H1 (cell line): Measurements from ENCODE around the gene CTF1. TPM values are rescaled to one million over a fixed set of nuclear protein-coding genes. Genes with fewer than 3 reads are reported as not detected.

Source experiments
- CTCF ChIA-PET: fragments of 300-600 bp; sonication (Branson Sonifier 250); formaldehyde crosslinking; loops from one replicate; lab custom pipeline; 2021; ENCODE audit not compliant: partially characterized antibody; lab: Charles Lee
- POLR2A ChIA-PET: fragments of 300-600 bp; sonication (Branson Sonifier 250); formaldehyde crosslinking; loops from one replicate; lab custom pipeline; 2021; ENCODE audit warnings: inconsistent platforms; ENCODE audit not compliant: partially characterized antibody; lab: Charles Lee
- DNase-seq, 2 experiments: peaks; one replicate each; pipeline versions ENCODE4 v3.0.0 to v3.0.0-alpha.2; 2010 to 2022; ENCODE audit warnings: low spot score in 2 of 2, low read depth in 1 of 2, mixed read lengths in 1 of 2
- FAIRE-seq: peaks from 2 replicates; lab custom pipeline; 2011; peaks lifted over from hg19 to GRCh38; lab: Jason Lieb, UNC
- H2AFZ ChIP-seq: 2 replicates; pipeline ENCODE4 v1.8.1; 2012; ENCODE audit warnings: low read length, inconsistent platforms
- H2AK5ac ChIP-seq: 2 replicates; pipeline ENCODE4 v1.6.1; 2013; ENCODE audit warnings: low read depth, low read length
- H2BK120ac ChIP-seq: replicated peaks from 2 replicates; pipeline ENCODE3; 2013; ENCODE audit warnings: low read depth, low read length, inconsistent platforms
- H2BK12ac ChIP-seq: 2 replicates; pipeline ENCODE4 v1.6.1; 2013; ENCODE audit warnings: low read depth, low read length
- H2BK15ac ChIP-seq: 2 replicates; pipeline ENCODE4 v1.6.1; 2013; ENCODE audit warnings: low read length
- H2BK20ac ChIP-seq: 2 replicates; pipeline ENCODE4 v1.6.1; 2013; ENCODE audit warnings: low read length
- H2BK5ac ChIP-seq: 2 replicates; pipeline ENCODE4 v1.6.1; 2013; ENCODE audit warnings: low read depth, low read length
- H3K14ac ChIP-seq: 2 replicates; pipeline ENCODE4 v1.6.1; 2013; ENCODE audit warnings: inconsistent platforms; ENCODE audit not compliant: insufficient read length
- H3K18ac ChIP-seq: 2 replicates; pipeline ENCODE4 v1.6.1; 2013; ENCODE audit warnings: low read length; ENCODE audit errors: extremely low read depth
- H3K23ac ChIP-seq: 2 replicates; pipeline ENCODE4 v1.6.1; 2013; ENCODE audit warnings: inconsistent platforms; ENCODE audit not compliant: insufficient read length
- H3K23me2 ChIP-seq: 2 replicates; pipeline ENCODE4 v1.6.1; 2013; ENCODE audit warnings: low read depth, low read length
- H3K27ac ChIP-seq: 2 replicates; pipeline ENCODE4 v1.6.1; 2011; ENCODE audit warnings: low read depth, low read length, inconsistent platforms
- H3K27me3 ChIP-seq, 4 experiments: replicated peaks in 1 of 4; 1 replicate in 1 of 4; 2 replicates in 3 of 4; pipeline versions ENCODE4 v1.6.1 to v1.8.1; 2011 to 2013; ENCODE audit warnings: low read length in 3 of 4, mild to moderate bottlenecking in 3 of 4, inconsistent platforms in 2 of 4, mixed read lengths in 2 of 4, moderate library complexity in 1 of 4; ENCODE audit not compliant: control insufficient read depth in 3 of 4, insufficient read depth in 3 of 4; ENCODE audit errors: extremely low read depth in 1 of 4
- H3K36me3 ChIP-seq, 4 experiments: 2 replicates each; pipeline versions ENCODE4 v1.6.1 to v1.8.1; 2011 to 2013; ENCODE audit warnings: mild to moderate bottlenecking in 4 of 4, low read length in 3 of 4, moderate library complexity in 2 of 4, control low read depth in 1 of 4, inconsistent platforms in 1 of 4; ENCODE audit not compliant: insufficient read depth in 4 of 4, control insufficient read depth in 2 of 4
- H3K4ac ChIP-seq: replicated peaks from 2 replicates; pipeline ENCODE3; 2013; ENCODE audit warnings: low read length, low read depth, mixed read lengths, inconsistent platforms; ENCODE audit not compliant: insufficient read length
- H3K4me1 ChIP-seq, 4 experiments: replicated peaks in 1 of 4; 1 replicate in 1 of 4; 2 replicates in 3 of 4; pipeline versions ENCODE4 v1.6.1 to v1.8.1; 2011 to 2013; ENCODE audit warnings: low read length in 3 of 4, inconsistent platforms in 2 of 4, mixed read lengths in 1 of 4; ENCODE audit not compliant: insufficient read depth in 4 of 4, control insufficient read depth in 3 of 4
- H3K4me2 ChIP-seq, 2 experiments: 2 replicates each; pipeline versions ENCODE4 v1.6.1 to v1.8.1; 2011 to 2013; ENCODE audit warnings: low read depth in 2 of 2, low read length in 2 of 2, control low read depth in 1 of 2, inconsistent platforms in 1 of 2, mild to moderate bottlenecking in 1 of 2; ENCODE audit not compliant: insufficient read depth in 1 of 2
- H3K4me3 ChIP-seq, 4 experiments: fragments of 200-600, 300-600 bp in 1 of 4; sonication (generic), shearing (Covaris generic), sonication (Bioruptor Twin) in 1 of 4; 2 replicates each; pipeline versions ENCODE4 v1.5.1 to v1.8.1; 2011 to 2016; ENCODE audit warnings: low read length in 4 of 4, low read depth in 3 of 4, control low read depth in 2 of 4, inconsistent platforms in 2 of 4, mild to moderate bottlenecking in 2 of 4, mixed read lengths in 1 of 4, moderate library complexity in 1 of 4; ENCODE audit not compliant: insufficient read depth in 2 of 4; ENCODE audit errors: extremely low read depth in 1 of 4
- H3K56ac ChIP-seq: replicated peaks from 2 replicates; pipeline ENCODE3; 2013; ENCODE audit warnings: low read depth, mild to moderate bottlenecking, mixed read lengths, low read length, inconsistent platforms; ENCODE audit not compliant: insufficient read length
- H3K79me1 ChIP-seq: 2 replicates; pipeline ENCODE4 v1.6.1; 2013; ENCODE audit warnings: low read depth, low read length, control low read depth
- H3K79me2 ChIP-seq, 2 experiments: 2 replicates each; pipeline versions ENCODE4 v1.6.1 to v1.8.1; 2012 to 2013; ENCODE audit warnings: low read length in 2 of 2, mild to moderate bottlenecking in 2 of 2, inconsistent platforms in 1 of 2; ENCODE audit not compliant: insufficient read depth in 2 of 2, control insufficient read depth in 1 of 2
- H3K9ac ChIP-seq, 4 experiments: replicated peaks in 1 of 4; 1 replicate in 1 of 4; 2 replicates in 3 of 4; pipeline versions ENCODE4 v1.6.1 to v1.8.1; 2011 to 2013; ENCODE audit warnings: low read depth in 3 of 4, low read length in 3 of 4, control low read depth in 2 of 4, mild to moderate bottlenecking in 2 of 4, moderate library complexity in 2 of 4, inconsistent platforms in 1 of 4; ENCODE audit errors: extremely low read depth in 1 of 4
- H3K9me3 ChIP-seq, 2 experiments: 2 replicates each; pipeline versions ENCODE4 v1.6.1 to v1.8.1; 2012 to 2013; ENCODE audit warnings: mild to moderate bottlenecking in 2 of 2, moderate library complexity in 2 of 2, control low read depth in 1 of 2, inconsistent platforms in 1 of 2, low read depth in 1 of 2, low read length in 1 of 2, mixed read lengths in 1 of 2; ENCODE audit not compliant: insufficient read depth in 2 of 2
- H4K20me1 ChIP-seq, 2 experiments: replicated peaks in 1 of 2; 2 replicates each; pipeline versions ENCODE3 to v1.8.1; 2011 to 2013; ENCODE audit warnings: inconsistent platforms in 2 of 2, low read length in 2 of 2, mild to moderate bottlenecking in 1 of 2; ENCODE audit not compliant: insufficient read depth in 2 of 2, control insufficient read depth in 1 of 2
- H4K5ac ChIP-seq: 2 replicates; pipeline ENCODE4 v1.6.1; 2013; ENCODE audit warnings: low read length, low read depth, mixed read lengths, inconsistent platforms; ENCODE audit not compliant: insufficient read length
- H4K8ac ChIP-seq: 2 replicates; pipeline ENCODE4 v1.8.0; 2013; ENCODE audit warnings: mild to moderate bottlenecking, moderate library complexity, low read length, inconsistent platforms; ENCODE audit not compliant: insufficient read depth; ENCODE audit errors: extremely low read depth
- H4K91ac ChIP-seq: replicated peaks from 2 replicates; pipeline ENCODE3; 2013; ENCODE audit warnings: low read length, mixed read lengths, inconsistent platforms; ENCODE audit not compliant: insufficient read length
- BACH1 ChIP-seq: IDR thresholded peaks from 2 replicates; pipeline ENCODE4 v1.6.1; 2012; ENCODE audit warnings: low read length, improper control_type of control experiment
- CTBP2 ChIP-seq: IDR thresholded peaks from 2 replicates; pipeline ENCODE4 v1.7.0; 2011; ENCODE audit warnings: borderline replicate concordance, mild to moderate bottlenecking, moderate library complexity, mixed read lengths, low read length; ENCODE audit not compliant: insufficient read depth, insufficient read length
- EZH2 ChIP-seq: fragments of 200-600 bp; sonication (generic); IDR thresholded peaks from 2 replicates; pipeline ENCODE4 v1.7.1; 2012; ENCODE audit warnings: low read depth, mild to moderate bottlenecking, moderate library complexity, low read length, inconsistent platforms; ENCODE audit not compliant: severe bottlenecking
- NRF1 ChIP-seq: IDR thresholded peaks from 2 replicates; pipeline ENCODE4 v1.6.1; 2011; ENCODE audit warnings: mild to moderate bottlenecking, low read depth, low read length, improper control_type of control experiment
- RAD21 ChIP-seq, 2 experiments: IDR thresholded peaks in 1 of 2; conservative IDR thresholded peaks in 1 of 2; 2 replicates each; pipeline ENCODE4 v1.6.1; 2011; ENCODE audit warnings: low read depth in 2 of 2, low read length in 2 of 2, improper control_type of control experiment in 1 of 2, inconsistent platforms in 1 of 2, mild to moderate bottlenecking in 1 of 2, moderate library complexity in 1 of 2
- SIRT6 ChIP-seq: IDR thresholded peaks from one replicate; pipeline ENCODE4 v1.7.1; 2012; ENCODE audit warnings: low read length, inconsistent platforms
- TBP ChIP-seq: IDR thresholded peaks from 2 replicates; pipeline ENCODE4 v1.6.1; 2011; ENCODE audit warnings: low read depth, low read length, improper control_type of control experiment
- WGBS, 2 experiments: shearing (Covaris generic) in 1 of 2; methylation state at CpG; one replicate each; pipeline versions ENCODE4 v1.1.6 to v1.1.7; 2013 to 2015; ENCODE audit warnings: low lambda C conversion rate in 2 of 2, mixed read lengths in 2 of 2, inconsistent platforms in 1 of 2, low coverage in 1 of 2, missing lambda C conversion rate in 1 of 2; ENCODE audit not compliant: insufficient replicate concordance in 2 of 2, insufficient coverage in 1 of 2, insufficient read length in 1 of 2; ENCODE audit errors: extremely low coverage in 1 of 2, missing lambda C conversion rate in 1 of 2; 5-methylcytosine and 5-hydroxymethylcytosine counted together
- polyA plus RNA-seq, 7 experiments: library from polyadenylated mRNA; depleted of rRNA in 3 of 7; stranded (reverse) in 5 of 7; unstranded in 2 of 7; fragments of >200 nt in 5 of 7; fragments of 200-250 nt in 2 of 7; gene quantifications; 1 replicate in 5 of 7; 2 replicates in 1 of 7; 4 replicates in 1 of 7; pipeline versions ENCODE4 v1.2.1 to v1.2.3, GENCODE V29; 2011 to 2013; ENCODE audit warnings: missing spikeins in 2 of 7, mixed read lengths in 2 of 7
- total RNA-seq: library from RNA; stranded (reverse); fragmentation: NEBNext Ultra II Directional; extraction: Animal tissue kit (Norgen Biotek cat#: 25700); gene quantifications from 2 replicates; pipeline ENCODE4 v1.2.1, GENCODE V29; 2021

CTF1 gene
- total and polyA plus RNA-seq, 2 of the 8 experiments (the other 6 are each of a cell fraction or from before 2014, with no cell fraction given) = 0.97 to 3.4 TPM

DNA sequence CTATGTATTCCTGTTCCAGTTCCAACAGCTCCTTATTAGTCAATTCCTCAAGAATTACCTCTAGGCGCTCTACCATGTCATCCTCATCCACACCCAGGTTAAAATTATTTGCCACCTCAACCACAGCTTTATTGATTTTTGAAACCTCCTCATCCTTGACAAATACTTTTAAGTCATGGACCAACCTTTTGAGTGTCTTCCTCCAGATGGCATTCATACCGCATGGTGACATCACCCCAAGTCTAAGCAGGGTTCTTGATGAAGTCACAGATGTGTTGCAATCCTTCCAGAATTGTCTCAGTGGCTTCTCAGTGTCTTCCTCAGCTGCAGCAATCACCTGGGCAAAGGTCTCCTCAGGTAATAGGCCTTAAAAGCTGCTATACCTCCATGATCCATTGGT lies 42.7 kb upstream of the CTF1 start:
- no peaks in the 10 kb centered on the region for H4K20me1 ChIP-seq
- no peak overlapping the region for H3K4ac ChIP-seq
- H3K23me2 ChIP-seq = no peaks in the 10 kb centered on the region
- no peaks in the 10 kb centered on the region for H3K79me2 ChIP-seq
- no peak overlapping the region for H3K14ac ChIP-seq
- no peak overlapping the region for H4K5ac ChIP-seq
- ChIA-PET POLR2A (interaction anchor here (0.9 kb wide), 2 partner anchors 21 to 94 kb away, joined by 3 read pairs; no protein-coding TSS in a partner anchor), CTCF (interaction anchor here (1.0 to 6.5 kb wide), 6 partner anchors 8 to 48 kb away, joined by 3 to 72 read pairs (median 4); no protein-coding TSS in a partner anchor)
- H3K36me3 ChIP-seq = no peaks in the 10 kb centered on the region
- no peak overlapping the region for H2BK15ac ChIP-seq
- H2AK5ac ChIP-seq = no peak overlapping the region
- H3K27me3 ChIP-seq = peaks cover 0 to 8% (median 5%) of the 10 kb centered on the region in 4 experiments; a peak in 3 of 7 replicates
- no peak overlapping the region for H3K56ac ChIP-seq
- no peak overlapping the region for H4K91ac ChIP-seq
- no peak overlapping the region for H3K23ac ChIP-seq
- no peak overlapping the region for H3K27ac ChIP-seq
- no peak overlapping the region for H3K4me2 ChIP-seq
- no peaks in the 10 kb centered on the region for H3K79me1 ChIP-seq
- no peak overlapping the region for H2BK20ac ChIP-seq
- H3K9ac ChIP-seq = no peak overlapping the region
- no peak overlapping the region for H2BK5ac ChIP-seq
- H2BK12ac ChIP-seq = no peak overlapping the region
- H3K4me3 ChIP-seq = no peak overlapping the region
- no peak for DNase-seq
- H4K8ac ChIP-seq = no peak overlapping the region
- no peak overlapping the region for H3K18ac ChIP-seq
- H3K9me3 ChIP-seq = no peaks in the 10 kb centered on the region
- H2AFZ ChIP-seq = no peak overlapping the region
- no peaks in the 10 kb centered on the region for H3K4me1 ChIP-seq
- no peak overlapping the region for H2BK120ac ChIP-seq
- no peak for FAIRE-seq
- TF ChIP-seq SIRT6 = no peak
- no peak for TF ChIP-seq TBP
- TF ChIP-seq EZH2 = no peak
- no peak for TF ChIP-seq BACH1
- no peak for TF ChIP-seq NRF1
- TF ChIP-seq RAD21 (IDR thresholded peaks at IDR 0.05 in 1 of 2, conservative IDR thresholded peaks at IDR 0.05 in 1 of 2; ENCODE audit: low read depth in 2 of 2, low read length in 2 of 2) = no peak
- TF ChIP-seq CTBP2 = no peak
- 100% methylated on average over 2 of the region's 2 CpGs; no CpG with 5 or more reads in 1 of the 2 experiments for WGBS, 2 experiments
